Measurements from ENCODE around the gene RDH8.

RDH8 gene

GRCh38 chr19:10010247-10010691, 3.0 kb upstream of the RDH8 start, which contains the start of gene COL5A3:
COL5A3 (minus strand) TSS chr19:10010504; CDS start chr19:10010385, 119 bp downstream.
- TF ChIP-seq CTCF (IDR thresholded peaks at IDR 0.05; ENCODE audit: low read depth, low read length): no peak
- DNase-seq (ENCODE audit: extremely low read depth, low read depth): no peak

DNA sequence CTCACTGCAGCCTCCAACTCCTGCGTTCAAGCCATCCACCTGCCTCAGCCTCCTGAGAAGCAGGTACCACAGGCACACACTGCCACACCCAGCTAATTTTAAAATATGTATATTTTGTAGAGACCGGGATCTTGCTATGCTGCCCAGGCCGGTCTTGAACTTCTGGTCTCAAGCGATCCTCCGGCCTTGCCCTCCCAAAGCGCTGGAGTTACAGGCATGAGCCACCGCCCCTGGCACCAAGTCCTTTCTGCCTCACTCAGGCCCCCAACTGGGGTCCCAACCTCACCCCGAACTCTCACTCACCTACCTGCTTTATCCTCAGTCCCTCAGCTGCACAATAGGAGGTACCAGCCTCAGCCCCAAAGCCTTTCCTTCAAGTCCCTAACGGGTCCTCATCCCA, 2.3 kb upstream of the RDH8 start:
- no peak for TF ChIP-seq CTCF (IDR thresholded peaks at IDR 0.05; ENCODE audit: low read depth, low read length)
- DNase-seq (ENCODE audit: extremely low read depth, low read depth): no peak

DNA sequence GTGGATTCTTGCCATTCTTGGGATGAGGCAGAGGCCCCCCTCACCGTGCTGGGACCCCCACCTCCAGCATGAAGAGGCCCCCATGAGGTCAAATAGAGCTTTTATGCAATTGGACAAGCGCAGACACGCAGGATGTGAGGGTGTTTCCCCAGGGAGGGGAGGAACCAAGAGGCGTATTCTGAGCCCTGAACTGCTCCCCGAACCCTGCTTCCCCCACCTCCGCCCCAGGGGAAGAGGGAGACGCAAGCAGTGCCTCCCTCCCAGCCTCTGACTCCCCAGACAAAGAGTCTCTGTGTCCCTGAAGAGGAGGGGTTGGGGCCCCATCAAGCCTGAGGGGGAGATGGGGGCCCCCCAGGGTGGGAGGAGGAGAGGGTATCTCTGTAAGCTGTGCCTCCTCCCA, 1.3 kb upstream of the RDH8 start:
- no peak for TF ChIP-seq CTCF (IDR thresholded peaks at IDR 0.05; ENCODE audit: low read depth, low read length)
- DNase-seq (ENCODE audit: extremely low read depth, low read depth): no peak

DNA sequence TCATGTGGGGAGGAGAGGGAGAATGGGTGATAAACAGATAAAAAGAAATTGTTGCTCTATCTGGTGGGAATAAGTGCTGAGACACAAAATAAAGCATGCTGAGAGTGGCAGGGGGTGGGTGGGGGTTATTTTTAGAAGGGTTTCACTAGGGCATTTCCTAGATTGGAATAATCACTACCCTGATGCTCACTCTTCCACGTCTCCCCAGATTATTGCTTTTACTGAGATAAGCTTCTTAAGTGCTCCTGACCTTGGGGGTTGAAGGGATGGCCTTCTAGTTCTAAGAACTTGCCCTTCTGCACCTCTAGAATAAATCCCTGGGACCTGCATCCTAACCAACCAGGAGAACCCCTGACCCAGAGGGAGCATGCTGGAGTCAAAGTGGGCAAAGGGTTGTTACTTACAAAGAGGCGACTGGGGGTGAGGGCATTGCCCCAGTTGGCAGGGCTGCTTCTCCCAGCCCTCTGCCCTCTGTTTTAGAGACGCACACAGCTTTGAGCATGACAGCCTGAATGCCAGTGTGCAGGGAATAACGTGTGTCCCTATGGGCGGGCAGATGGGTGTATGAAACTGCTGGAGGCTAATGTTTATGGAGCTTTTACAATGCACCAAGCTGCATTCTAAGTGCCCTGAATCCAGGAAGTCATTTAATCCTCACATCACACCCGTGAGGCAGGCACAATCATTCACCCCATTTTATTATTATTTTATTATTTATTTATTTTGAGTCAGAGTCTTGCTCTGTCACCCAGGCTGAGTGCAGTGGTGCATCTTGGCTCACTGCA, 743 bp downstream of the RDH8 start:
- no peak for DNase-seq (ENCODE audit: extremely low read depth, low read depth)
- TF ChIP-seq CTCF (IDR thresholded peaks at IDR 0.05; ENCODE audit: low read depth, low read length): no peak

DNA sequence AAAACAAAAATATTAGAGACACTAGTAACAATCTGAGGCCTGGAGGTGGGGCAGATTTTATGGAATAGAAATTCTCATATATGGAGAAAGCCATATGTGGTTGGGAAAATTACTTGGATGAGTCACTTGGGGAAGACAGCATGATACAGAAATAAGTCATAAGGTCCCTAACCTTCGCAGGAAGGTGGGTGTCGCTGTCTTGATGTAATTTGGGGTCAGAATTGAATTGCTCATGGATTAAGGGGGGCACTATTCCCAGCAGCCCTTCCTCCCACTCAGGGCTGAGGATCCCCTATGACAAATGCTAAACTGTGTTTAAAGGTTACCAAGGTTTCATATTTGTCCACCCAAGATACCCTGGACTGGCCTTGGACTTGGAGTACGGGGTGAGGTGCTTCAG, 5.0 kb downstream of the RDH8 start:
- TF ChIP-seq CTCF (IDR thresholded peaks at IDR 0.05; ENCODE audit: low read depth, low read length): no peak
- no peak for DNase-seq (ENCODE audit: extremely low read depth, low read depth)

DNA sequence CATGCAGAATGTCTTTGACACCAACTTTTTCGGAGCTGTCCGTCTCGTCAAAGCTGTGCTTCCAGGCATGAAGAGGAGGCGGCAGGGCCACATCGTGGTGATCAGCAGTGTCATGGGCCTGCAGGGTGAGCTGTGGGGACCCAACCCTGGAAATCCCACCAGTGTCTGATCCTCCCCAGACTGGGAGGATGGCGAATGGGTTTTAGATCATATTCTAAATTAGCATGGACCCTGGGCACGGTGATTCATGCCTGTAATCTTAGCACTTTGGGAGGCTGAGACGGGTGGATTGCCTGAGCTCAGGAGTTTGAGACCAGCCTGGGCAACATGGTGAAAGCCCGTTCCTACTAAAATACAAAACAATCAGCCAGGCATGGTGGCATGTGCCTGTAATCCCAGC, 5.5 kb downstream of the RDH8 start:
- no peak for DNase-seq (ENCODE audit: extremely low read depth, low read depth)
- no peak for TF ChIP-seq CTCF (IDR thresholded peaks at IDR 0.05; ENCODE audit: low read depth, low read length)

GRCh38 chr19:10019246-10019645, 6.0 kb downstream of the RDH8 start:
- DNase-seq (ENCODE audit: extremely low read depth, low read depth): no peak
- TF ChIP-seq CTCF (IDR thresholded peaks at IDR 0.05; ENCODE audit: low read depth, low read length): no peak

Measured in AG09319 (cell line).